GM18502 (cell line): Measurements from ENCODE around the gene ATP13A3.
"Not testable (repeated sequence)": the region's sequence is repeated elsewhere in the genome, so short reads cannot be mapped to it uniquely, and the experiment has no call there.

Experiments used
- ATAC-seq: cut with Tn5 transposase; IDR thresholded peaks from one replicate; pipeline ENCODE4 v1.9.1; 2021; ENCODE audit warnings: mild to moderate bottlenecking; ENCODE audit not compliant: unreplicated experiment, poor library complexity

The ATP13A3 gene

DNA sequence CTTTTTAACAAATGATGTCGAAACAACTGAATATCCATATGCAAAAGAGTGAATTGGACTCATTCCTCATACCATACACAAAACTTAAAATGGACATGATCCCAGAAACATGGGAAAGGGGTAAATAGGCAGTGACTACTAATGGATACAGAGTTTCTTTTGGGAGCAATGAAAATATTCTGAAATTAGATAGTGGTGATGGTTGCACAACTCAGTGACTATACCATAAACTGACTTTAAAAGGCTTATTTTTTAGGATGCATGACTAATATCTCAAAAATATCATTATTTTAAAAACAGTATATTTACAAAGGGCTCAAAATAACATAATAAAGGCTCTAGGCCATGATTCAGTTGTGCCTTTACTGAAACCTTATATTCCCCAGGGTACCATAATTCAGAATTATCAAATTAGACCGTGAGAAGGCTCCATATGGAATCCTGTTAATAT, 16.3 kb upstream of the ATP13A3 start:
- no peak for ATAC-seq

DNA sequence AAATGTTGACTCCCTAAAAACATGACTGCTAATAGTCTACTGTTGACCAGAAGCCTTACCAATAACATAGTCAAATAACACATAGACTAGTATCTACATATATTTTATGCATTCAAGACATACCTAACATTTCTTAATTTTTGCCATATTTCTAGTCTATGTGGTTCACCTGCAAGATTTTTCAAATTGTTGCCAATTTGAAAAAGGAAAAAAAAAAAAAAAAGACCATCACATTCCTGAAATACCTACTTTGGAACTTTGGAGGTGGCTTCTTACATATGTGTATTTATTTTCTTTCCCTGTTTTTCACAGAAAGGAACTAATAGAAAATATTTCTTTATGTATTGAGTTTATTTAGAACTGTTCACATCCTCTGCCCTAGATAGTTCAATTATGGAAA, 13.4 kb upstream of the ATP13A3 start:
- ATAC-seq, result no peak

DNA sequence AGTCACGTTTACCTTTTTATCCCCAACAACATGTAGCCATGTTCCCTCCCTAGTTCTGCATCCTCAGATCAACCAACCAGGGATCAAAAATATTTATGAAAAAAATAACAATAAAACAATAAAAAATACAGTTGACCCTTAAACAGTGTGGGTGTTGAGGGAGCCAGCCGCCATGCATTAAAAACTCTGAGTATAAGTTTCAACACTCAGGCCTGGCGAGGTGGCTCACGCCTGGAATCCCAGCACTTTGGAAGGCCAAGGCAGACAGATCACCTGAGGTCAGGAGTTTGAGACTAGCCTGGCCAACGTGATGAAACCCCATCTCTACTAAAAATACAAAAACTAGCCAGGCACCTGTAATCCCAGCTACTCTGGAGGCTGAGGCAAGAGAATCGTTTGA, 12.7 kb upstream of the ATP13A3 start:
- ATAC-seq, result not testable (repeated sequence)

DNA sequence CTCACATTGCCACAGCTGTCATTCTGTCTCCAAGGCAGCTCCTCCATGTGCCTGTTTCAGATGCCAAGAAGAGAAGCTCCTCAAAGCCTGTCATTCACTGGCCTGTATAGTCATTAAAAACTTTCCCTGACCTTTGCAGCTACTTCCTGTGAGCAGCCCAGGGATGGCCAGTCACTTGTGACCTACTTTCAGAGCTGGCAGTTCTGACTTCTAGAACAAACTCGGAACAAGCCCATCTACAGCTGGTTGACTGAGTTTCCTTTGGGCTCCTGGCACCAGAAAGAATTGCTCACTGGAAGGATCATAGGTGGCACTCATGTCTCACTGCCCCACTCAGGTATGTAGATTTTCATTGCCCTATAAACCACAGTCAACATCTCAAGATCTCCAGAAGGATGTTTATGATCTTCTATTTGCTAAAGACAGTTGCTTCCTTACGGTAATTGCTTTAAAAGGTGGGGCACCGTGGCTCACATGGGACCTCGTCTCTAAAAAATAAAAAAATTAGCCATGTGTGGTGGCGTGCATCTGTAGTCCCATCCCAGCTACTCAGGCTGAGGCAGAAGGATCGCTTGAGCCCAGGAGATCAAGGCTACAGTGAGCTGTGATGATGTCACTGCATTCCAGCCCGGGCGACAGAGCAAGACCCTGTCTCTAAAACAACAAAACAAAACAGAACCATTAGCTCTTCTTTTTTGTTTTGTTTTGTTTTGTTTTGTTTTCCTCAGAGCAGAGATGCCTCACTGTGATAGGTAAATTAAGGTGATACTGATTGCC, 11.2 kb upstream of the ATP13A3 start:
- ATAC-seq, result no peak

DNA sequence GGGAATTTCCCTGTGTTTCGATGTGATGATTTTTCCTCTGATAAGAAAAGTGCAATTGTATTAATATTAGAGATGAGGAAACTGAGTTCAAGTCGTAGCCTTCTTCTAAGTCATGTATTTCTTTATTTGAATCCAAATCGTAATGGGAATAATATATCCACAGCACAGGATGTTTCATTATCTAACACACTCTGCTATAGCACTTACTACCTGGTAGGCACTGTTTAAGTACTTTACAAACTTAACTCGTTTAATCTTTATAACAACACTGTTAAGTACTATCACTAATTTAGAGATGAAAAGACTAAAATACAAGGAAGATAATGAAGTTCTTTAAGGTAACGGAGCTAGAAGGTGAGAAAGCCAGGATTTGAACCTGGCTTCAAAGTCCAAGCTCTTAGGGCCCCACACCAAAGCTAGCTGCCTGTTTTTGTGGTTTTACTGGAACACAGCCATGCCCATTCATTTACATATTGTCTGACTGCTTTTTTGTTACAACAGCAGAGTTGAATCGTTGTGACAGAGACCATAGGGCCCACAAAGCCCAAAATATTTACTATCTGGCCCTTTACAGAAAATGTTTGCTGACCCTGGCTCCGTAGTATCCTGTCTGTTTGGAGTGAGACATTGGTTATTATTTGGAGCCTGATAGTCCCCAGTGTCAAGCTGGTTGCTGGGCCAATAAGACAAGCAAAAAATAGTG, 9.6 kb upstream of the ATP13A3 start:
- ATAC-seq, result no peak

DNA sequence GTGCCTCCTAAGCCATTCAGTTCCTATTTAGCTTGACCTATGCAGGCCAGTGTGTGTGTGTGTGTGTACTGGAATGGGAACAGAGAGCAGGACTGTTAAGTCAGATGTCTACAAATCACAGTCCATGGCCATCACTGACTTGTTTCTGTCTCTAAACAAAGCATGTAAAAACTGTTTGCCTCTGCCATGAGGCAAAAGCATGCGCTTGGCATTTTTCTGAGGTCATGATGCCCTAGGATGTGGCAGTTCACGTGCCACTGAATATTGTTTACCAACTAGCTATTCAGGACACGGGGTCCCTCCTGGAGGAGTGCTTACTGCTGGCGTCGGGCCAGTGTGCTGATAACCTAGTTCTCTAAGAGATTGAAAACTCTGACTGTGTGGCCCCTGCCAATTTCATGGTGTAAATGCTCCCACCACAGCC, 8.2 kb upstream of the ATP13A3 start:
- ATAC-seq, result no peak

DNA sequence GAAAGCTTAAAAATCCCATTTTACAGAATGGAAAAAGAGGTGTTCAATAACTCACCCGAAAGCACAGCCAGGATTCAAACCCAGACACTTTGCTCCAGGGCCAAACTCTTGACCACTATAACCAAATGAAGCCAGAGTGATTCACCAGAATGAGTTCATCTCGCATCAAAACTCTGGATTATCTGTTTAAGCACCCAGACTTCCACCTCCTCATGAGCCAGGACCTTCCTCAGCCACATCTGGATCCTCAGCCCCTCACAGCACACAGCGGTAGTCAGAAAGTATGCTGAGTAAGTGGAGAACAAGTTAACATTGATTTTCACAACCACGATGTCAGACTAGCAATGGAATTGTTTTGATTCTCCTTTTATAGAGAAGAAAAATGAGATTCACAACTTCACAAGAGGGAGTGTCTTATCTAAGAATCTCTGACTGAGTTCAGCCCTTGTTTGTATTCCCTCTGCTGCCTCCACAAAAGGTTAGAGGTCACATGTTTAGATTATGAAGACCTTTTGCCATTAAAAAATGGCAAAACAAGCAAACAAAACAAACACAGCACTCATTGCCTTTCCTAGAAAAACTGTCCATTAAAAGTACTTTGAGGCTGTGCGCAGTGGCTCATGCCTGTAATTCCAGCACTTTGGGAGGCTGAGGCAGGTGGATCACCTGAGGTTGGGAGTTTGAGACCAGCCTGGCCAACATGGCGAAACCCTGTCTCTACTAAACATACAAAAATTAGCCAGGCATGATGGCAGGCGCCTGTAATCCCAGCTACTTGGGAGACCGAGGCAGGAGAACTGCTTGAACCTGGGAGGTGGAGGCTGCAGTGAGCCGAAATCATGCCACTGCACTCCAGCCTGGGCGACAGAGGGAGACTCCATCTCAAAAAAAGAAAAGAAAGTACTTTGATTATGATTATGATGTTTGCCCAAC, 7.5 kb upstream of the ATP13A3 start:
- ATAC-seq, result not testable (repeated sequence)

DNA sequence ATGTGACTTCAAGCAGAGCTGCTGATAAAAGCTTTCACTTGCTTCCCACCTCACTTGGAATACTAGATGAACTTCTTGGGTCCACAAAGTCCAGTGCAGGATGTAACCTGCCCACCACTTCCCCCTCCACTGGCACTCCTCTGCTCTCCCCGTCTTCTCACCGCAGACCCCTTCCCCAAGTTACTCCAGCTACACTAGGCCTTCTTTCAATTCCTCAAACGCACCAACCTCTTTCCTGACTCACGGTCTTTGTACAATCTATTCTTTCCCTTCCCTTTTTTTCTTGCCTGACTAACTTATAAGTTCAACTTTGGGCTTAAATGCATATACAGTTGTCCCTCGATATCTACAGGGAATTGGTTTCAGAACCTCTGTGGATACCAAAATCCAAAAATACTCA, 5.2 kb upstream of the ATP13A3 start:
- ATAC-seq, result no peak

DNA sequence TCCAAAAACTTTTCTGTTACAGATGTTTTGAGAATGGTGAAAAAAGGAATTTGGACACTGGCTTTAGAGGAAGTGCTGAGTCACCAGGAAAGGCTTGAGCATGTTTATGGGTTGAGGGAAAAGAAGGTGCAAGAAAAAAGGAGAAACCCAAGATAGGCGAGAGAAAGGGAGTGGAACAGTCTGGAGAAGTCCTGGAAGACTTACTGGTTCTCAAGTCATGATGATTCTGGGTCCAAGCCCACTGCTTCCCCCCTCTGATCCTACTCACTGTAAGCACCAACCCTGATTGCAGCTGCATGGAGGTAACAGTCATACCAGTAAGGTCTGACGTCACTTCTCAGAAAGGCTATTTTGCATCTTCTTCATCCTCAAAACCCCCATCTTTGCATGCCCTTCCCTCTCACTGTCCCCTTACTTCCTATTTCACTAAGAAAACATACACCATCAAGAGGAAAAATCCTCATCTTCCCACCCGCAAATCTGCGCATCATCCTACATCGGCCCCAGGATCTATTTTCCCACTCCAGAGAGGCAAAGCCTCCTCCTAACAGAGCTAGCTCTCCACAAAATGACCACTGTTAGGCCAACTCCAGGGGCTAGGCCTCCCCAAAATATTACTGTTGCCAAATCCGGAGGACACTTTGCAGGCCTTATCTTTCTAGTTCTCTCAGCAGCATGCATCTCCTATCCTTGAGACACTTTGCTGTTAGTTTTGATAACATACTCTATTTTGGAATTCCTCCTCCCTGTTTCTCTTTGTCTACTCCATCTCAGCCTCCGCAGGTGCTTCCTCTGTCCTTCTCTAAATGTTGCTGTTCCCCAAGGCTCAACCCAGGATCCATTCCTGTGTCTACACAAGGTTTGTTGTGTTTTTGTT, 3.2 kb upstream of the ATP13A3 start:
- peak; percentile 48 for ATAC-seq

DNA sequence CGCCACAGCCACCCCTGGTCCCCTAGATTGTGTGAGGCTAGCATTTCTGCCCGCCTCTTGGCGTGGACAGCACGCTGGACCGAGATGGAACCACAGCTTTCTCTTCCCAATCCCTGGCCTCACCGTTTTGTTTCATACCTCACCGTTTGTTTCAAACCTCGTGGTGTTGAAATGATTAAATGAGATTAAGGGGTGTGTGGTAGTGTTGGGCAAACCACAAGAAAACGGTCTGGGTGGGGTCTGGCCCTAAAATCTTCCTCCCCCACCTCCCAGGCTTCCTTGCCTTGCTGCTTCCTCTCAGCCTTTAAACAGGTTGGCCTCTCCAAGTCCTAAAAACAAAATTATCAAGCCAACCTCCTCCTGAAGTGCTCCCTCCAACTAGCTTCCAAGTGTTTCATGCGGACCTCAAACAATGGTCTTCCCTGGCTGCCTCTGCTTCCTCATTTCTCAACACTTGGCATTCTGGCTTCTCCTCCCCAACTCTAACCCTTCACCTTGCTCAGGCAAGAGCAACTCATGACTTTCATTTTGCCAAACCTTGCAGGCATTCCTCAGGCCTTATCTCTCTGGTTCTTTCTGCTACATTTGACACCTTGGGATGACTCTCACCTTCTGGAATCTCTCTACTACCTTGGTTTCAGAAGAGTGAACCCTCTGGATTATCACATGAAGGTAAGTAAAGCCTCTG, 1.4 kb upstream of the ATP13A3 start:
- no peak for ATAC-seq

DNA sequence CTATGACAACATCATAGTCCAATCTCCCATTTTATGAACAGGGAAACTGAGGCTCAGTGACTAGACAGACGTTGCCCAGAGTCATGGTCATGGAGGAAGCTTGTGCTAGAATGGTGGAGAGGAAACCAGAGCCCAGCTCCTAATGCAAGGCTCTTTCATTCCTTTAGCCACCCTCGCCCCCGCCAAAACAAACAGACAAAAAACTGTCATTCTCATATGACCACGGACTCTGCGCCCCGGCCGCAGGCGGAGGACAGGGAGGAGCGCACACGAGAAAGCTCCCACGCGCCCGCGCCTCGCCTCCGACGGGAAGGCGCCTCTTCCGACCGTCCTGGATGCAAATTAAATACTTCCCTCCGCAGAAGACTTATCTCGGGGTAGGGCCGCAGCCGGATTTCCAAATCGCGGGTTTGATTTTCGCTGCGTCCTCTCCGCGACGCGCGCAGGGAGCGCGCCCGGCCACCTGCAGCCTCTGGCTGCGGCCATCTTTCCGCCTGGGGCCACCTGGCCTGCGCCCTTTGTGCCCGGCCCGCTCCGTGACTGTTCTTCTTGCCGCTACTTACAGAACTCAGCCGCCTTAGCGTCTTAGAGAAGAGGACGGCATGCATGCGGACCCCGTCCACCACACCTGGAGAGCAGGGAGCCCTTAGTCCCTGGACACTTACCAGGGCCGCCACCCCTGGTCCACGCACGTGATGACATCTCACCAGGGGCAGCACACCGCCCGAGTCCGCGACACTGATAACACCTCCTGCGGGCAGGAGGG, 670 bp upstream of the ATP13A3 start:
- peak; percentile 21 for ATAC-seq

DNA sequence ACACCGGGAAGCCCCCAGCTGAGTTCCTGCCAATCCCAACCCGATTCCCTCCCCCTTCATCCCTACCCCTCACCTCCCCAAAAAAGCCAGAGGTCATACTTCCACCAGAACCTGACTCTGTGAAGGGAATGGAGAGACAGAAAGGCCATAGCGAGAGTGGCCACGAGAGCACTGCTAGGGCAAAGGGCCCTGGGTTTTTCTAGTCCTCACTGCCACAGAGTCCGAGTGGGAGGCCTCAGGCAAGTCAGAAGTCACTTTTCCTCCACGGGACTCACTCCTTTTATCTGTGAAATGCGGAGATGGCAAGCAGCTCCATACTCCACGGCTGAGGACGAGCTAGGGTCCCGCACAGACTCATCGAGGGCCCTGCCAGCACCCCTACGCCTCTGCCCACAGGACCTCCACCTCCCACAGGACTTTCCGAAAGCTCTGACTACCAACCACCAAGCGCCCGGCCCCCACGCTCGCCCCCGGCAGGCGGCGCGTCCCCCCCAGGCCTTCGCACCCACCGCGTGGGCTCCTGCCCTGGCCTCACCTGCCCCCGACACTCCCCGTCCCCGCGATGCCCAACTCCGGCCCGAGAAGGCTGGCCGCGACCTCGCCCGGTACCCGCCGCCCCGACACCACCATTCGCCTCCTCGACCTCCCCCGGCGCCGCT, 792 bp downstream of the ATP13A3 start:
- ATAC-seq, result peak; percentile 15

DNA sequence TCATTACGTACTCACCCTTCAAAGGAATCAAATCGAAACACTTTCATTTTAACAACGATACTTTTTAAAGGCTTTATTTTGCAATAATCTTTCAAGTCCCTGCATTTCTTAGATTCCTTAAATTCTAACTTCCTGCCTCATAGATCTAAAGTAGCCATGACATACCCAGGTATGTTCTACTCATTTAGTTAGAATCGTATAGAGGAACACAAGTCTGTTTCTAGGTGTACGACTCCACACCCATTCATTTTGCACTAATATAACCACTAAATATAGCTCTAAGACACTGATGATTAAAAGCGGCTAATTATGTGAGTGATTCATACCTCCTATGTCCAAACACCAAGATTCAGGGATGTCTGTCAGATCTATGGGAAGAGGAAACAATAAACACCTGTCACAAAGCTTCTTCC, 1.3 kb downstream of the ATP13A3 start:
- ATAC-seq, result no peak

DNA sequence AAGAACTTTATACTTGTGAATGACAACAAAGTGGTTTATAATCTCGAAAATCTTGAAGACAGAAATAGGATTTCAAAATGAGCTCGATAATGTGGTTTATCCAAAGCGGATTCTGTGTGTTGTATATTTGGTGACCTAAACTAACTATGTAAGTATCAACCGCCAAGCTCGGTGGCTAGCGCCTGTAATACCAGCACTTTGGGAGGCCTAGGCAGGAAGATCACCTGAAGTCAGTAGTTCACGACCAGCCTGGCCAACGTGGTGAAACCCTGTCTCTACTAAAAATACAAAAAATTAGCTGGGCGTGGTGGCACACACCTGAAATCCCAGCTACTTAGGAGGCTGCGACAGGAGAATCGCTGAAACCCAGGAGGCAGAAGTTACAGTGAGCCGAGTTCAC, 2.2 kb downstream of the ATP13A3 start:
- no peak for ATAC-seq

DNA sequence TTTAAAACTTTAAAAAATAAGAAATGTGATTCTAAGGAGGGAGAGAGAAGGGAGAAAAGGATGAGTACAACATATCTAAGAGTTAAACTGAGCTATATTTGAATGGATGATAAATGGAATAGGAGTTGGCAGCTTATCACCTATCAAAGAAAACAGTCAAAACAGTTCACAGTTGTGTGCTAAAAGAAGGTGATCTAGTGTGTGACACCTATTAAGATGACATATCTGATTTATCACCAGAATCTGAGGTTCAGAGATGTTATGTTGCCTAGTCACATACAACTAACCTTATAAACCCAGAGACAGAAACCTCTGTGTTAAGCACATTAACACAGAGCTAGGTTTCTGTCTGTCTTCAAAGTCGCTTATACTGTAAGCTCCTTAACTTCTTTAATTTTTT, 3.0 kb downstream of the ATP13A3 start:
- no peak for ATAC-seq

DNA sequence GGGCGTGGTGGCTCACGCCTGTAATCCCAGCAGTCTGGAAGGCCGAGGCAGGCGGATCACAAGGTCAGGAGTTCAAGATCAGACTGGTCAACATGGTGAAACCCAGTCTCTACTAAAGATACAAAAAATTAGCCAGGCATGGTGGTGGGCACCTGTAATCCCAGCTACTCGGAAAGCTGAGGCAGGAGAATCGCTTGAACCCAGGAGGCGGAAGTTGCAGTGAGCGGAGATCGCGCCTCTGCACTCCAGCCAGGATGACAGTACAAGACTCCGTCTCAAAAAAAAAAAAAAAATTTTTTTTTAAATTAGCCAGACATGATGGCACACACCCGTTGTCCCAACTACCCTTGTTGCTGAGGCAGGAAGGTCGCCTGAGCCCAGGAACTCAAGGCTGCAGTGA, 4.0 kb downstream of the ATP13A3 start:
- not testable (repeated sequence) for ATAC-seq

DNA sequence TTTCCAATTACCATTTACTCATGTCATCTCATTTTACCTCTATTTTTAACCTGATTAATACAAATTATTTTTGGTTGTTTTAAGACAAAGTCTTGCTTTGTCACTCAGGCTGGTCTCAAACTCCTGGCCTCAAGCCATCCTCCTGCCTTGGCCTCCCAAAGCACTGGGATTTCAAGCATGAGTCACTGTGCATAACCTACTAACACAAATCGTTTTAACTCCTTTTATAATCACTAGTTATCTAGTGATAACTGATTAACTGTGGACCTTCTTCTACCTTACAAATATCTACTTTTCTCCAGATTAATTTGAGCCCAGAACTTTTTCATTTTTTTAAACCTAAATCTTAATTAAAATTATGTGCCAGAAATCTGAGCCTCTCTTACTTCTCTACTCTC, 4.6 kb downstream of the ATP13A3 start:
- ATAC-seq, result no peak
